Endothelial cell of umbilical vein (primary cell): Measurements from ENCODE around the gene DCC. TPM values are rescaled to one million over a fixed set of nuclear protein-coding genes. Genes with fewer than 3 reads are reported as not detected.

Experiments used
- BruUV-seq: library from RNA; stranded (reverse); fragments of 400-500 nt; replicated peaks from 2 replicates; lab custom pipeline; 2021; lab: Mats Ljungman, UMichigan
- CTCF ChIA-PET: fragments of 300-600, 350-600 bp; sonication (Branson Sonifier 250); formaldehyde crosslinking; loops from one replicate; lab custom pipeline; 2021; ENCODE audit warnings: antibody characterized with exemption, inconsistent platforms; lab: Charles Lee
- POLR2A ChIA-PET: fragments of 300-600, 350-600 bp; sonication (Branson Sonifier 250); formaldehyde crosslinking; loops from one replicate; lab custom pipeline; 2021; ENCODE audit warnings: antibody characterized with exemption, inconsistent platforms; lab: Charles Lee
- DNase-seq: peaks from one replicate; pipeline ENCODE4 v3.0.0-alpha.2; 2011; ENCODE audit warnings: low read depth, low spot score
- FAIRE-seq: peaks from 2 replicates; lab custom pipeline; 2011; peaks lifted over from hg19 to GRCh38; lab: Jason Lieb, UNC
- H2AFZ ChIP-seq: 2 replicates; pipeline ENCODE4 v1.6.0; 2012; ENCODE audit warnings: low read depth, low read length, control low read depth, inconsistent platforms
- H3K27ac ChIP-seq: 2 replicates; pipeline ENCODE4 v1.5.1; 2011; ENCODE audit warnings: low read depth, mild to moderate bottlenecking, control low read depth, low read length, moderate library complexity; ENCODE audit not compliant: insufficient read depth
- H3K27me3 ChIP-seq, 2 experiments: 2 replicates each; pipeline versions ENCODE4 v1.6.0 to v1.6.1; 2011; ENCODE audit warnings: low read length in 2 of 2, mixed read lengths in 1 of 2; ENCODE audit not compliant: control insufficient read depth in 2 of 2, insufficient read depth in 2 of 2
- H3K36me3 ChIP-seq, 2 experiments: 2 replicates in 1 of 2; 3 replicates in 1 of 2; pipeline ENCODE4 v1.5.1; 2011; ENCODE audit warnings: low read length in 2 of 2, mild to moderate bottlenecking in 1 of 2, moderate library complexity in 1 of 2; ENCODE audit not compliant: control insufficient read depth in 2 of 2, insufficient read depth in 2 of 2; ENCODE audit errors: extremely low read depth in 1 of 2
- H3K4me1 ChIP-seq: 3 replicates; pipeline ENCODE4 v1.5.1; 2011; ENCODE audit warnings: mild to moderate bottlenecking, low read length; ENCODE audit not compliant: control insufficient read depth, insufficient read depth; ENCODE audit errors: extremely low read depth
- H3K4me2 ChIP-seq: 2 replicates; pipeline ENCODE4 v1.6.1; 2011; ENCODE audit warnings: low read length, control low read depth, mixed read lengths; ENCODE audit not compliant: insufficient read depth
- H3K4me3 ChIP-seq, 3 experiments: fragments of 200-600 bp in 1 of 3; sonication (generic), shearing (Covaris generic) in 1 of 3; replicated peaks in 1 of 3; 2 replicates each; pipeline ENCODE4 v1.5.1; 2011 to 2016; ENCODE audit warnings: control low read depth in 3 of 3, low read length in 3 of 3, mild to moderate bottlenecking in 2 of 3, inconsistent platforms in 1 of 3, low read depth in 1 of 3, moderate library complexity in 1 of 3; ENCODE audit not compliant: insufficient read depth in 1 of 3
- H3K79me2 ChIP-seq: 2 replicates; pipeline ENCODE4 v1.6.0; 2012; ENCODE audit warnings: low read length, inconsistent platforms; ENCODE audit not compliant: control insufficient read depth, insufficient read depth
- H3K9ac ChIP-seq: replicated peaks from 2 replicates; pipeline ENCODE3; 2011; ENCODE audit warnings: low read length, control low read depth; ENCODE audit not compliant: insufficient read depth; ENCODE audit errors: extremely low read depth
- H3K9me1 ChIP-seq: replicated peaks from 3 replicates; pipeline ENCODE4 v1.6.0; 2011; ENCODE audit warnings: mild to moderate bottlenecking, low read length; ENCODE audit not compliant: control insufficient read depth, insufficient read depth; ENCODE audit errors: extremely low read depth
- H3K9me3 ChIP-seq: replicated peaks from 2 replicates; pipeline ENCODE4 v1.5.1; 2012; ENCODE audit warnings: low read length, inconsistent platforms; ENCODE audit not compliant: control insufficient read depth, insufficient read depth
- H4K20me1 ChIP-seq: replicated peaks from 2 replicates; pipeline ENCODE3; 2011; ENCODE audit warnings: mild to moderate bottlenecking, low read length; ENCODE audit not compliant: control insufficient read depth, insufficient read depth; ENCODE audit errors: extremely low read depth
- CTCF ChIP-seq, 2 donors: IDR thresholded peaks; 1 replicate in 1 of 2; 2 replicates in 1 of 2; pipeline ENCODE4 v1.5.1; 2011; ENCODE audit warnings: low read length in 2 of 2, mild to moderate bottlenecking in 2 of 2, moderate library complexity in 2 of 2, control low read depth in 1 of 2, inconsistent platforms in 1 of 2, low read depth in 1 of 2; ENCODE audit not compliant: insufficient read depth in 1 of 2; ENCODE audit errors: extremely low read depth in 1 of 2
- EZH2 ChIP-seq: IDR thresholded peaks from 2 replicates; pipeline ENCODE4 v1.6.1; 2012; ENCODE audit warnings: borderline replicate concordance, low read depth, mild to moderate bottlenecking, moderate library complexity, low read length, inconsistent platforms; ENCODE audit not compliant: severe bottlenecking
- FOS ChIP-seq: IDR thresholded peaks from 2 replicates; pipeline ENCODE4 v1.6.1; 2011; ENCODE audit warnings: mild to moderate bottlenecking, low read length, moderate library complexity, borderline replicate concordance; ENCODE audit not compliant: insufficient read depth
- JUN ChIP-seq: IDR thresholded peaks from 2 replicates; pipeline ENCODE4 v1.6.1; 2011; ENCODE audit warnings: borderline replicate concordance, low read depth; ENCODE audit not compliant: insufficient read length, insufficient read depth
- POLR2A ChIP-seq: IDR thresholded peaks from 2 replicates; pipeline ENCODE4 v1.6.1; 2012; ENCODE audit warnings: low read depth, mild to moderate bottlenecking, control low read depth, low read length
- POLR2AphosphoS5 ChIP-seq: IDR thresholded peaks from 2 replicates; pipeline ENCODE4 v1.6.1; 2012; ENCODE audit warnings: low read depth, mild to moderate bottlenecking, control low read depth, low read length, moderate library complexity; ENCODE audit not compliant: insufficient read depth
- dilution Hi-C: fragments of 300-500 bp; cut with MboI; formaldehyde crosslinking; loops from one replicate; pipeline ENCODE4 v1.15.0; 2019; ENCODE audit warnings: low sequenced_read_pairs; ENCODE audit not compliant: extremely low pct_ligation_motif_present
- intact Hi-C: fragments of 100-400 bp; cut with micrococcal nuclease; formaldehyde crosslinking; loops from one replicate; pipeline ENCODE4 v1.10.0; 2022
- polyA plus RNA-seq, 4 experiments: library from polyadenylated mRNA; depleted of rRNA in 3 of 4; stranded (reverse) in 3 of 4; unstranded in 1 of 4; fragments of >200 nt; gene quantifications; 2 replicates each; pipeline versions ENCODE4 v1.2.1 to v1.2.3, GENCODE V29; 2011 to 2012; ENCODE audit warnings: missing spikeins in 1 of 4
- total RNA-seq: library from RNA; stranded (reverse); gene quantifications from 2 replicates; pipeline ENCODE4 v1.2.3, GENCODE V29; 2021
- TF ChIP-seq, protein P1 (sequence below): IDR thresholded peaks from 2 replicates; pipeline ENCODE4 v1.6.1; 2011; ENCODE audit not compliant: insufficient read depth, insufficient read length

Gene DCC
- total and polyA plus RNA-seq, 2 donors (not counting 3 experiments of a cell fraction or from before 2014, with no cell fraction given): not detected

- intact Hi-C loops (no loop called here), dilution Hi-C loops (no loop called here)
- Histone ChIP-seq H3K79me2 (no peaks in the 10 kb centered on the region), H3K27ac (no peak overlapping the region), H3K9me1 (no peaks in the 10 kb centered on the region), H3K9ac (no peak overlapping the region), H3K36me3 (no peaks in the 10 kb centered on the region), H3K9me3 (peaks cover 5% of the 10 kb centered on the region), H3K4me3 (no peak overlapping the region), H2AFZ (no peak overlapping the region), H3K27me3 (no peaks in the 10 kb centered on the region), H4K20me1 (no peaks in the 10 kb centered on the region), H3K4me1 (no peaks in the 10 kb centered on the region), H3K4me2 (no peak overlapping the region)
- TF ChIP-seq, protein P1, sequence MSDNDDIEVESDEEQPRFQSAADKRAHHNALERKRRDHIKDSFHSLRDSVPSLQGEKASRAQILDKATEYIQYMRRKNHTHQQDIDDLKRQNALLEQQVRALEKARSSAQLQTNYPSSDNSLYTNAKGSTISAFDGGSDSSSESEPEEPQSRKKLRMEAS: no peak
- no peak for TF ChIP-seq JUN
- TF ChIP-seq POLR2AphosphoS5: no peak
- no peak for TF ChIP-seq EZH2
- TF ChIP-seq POLR2A: no peak
- TF ChIP-seq CTCF (IDR thresholded peaks at IDR 0.05; ENCODE audit: extremely low read depth in 1 of 2, insufficient read depth in 1 of 2, low read depth in 1 of 2, low read length in 2 of 2): no peak
- TF ChIP-seq FOS: no peak
- ChIA-PET CTCF (no interaction called here), POLR2A (no interaction called here)
- no TSS peak for BruUV-seq
- DNase-seq: no peak
- no peak for FAIRE-seq
These were observed 214.2 kb downstream of the DCC start for GRCh38 chr18:52554180-52554579.
